Neural crest cell (in vitro differentiated cells): ENCODE data around the gene GEMIN2. TPM values are rescaled to one million over a fixed set of nuclear protein-coding genes. Genes with fewer than 3 reads are reported as not detected.
A peak's percentile ranks its signal among the peaks of the same experiment; 100 is the strongest.
"Not testable (repeated sequence)": the region's sequence is repeated elsewhere in the genome, so short reads cannot be mapped to it uniquely, and the experiment has no call there.

Experiments used
- DNase-seq: peaks from one replicate; pipeline ENCODE4 v3.0.0; 2021; ENCODE audit warnings: low read depth, mixed read lengths, low spot score
- H3K27ac Mint-ChIP-seq: one replicate; pipeline ENCODE4 v1.8.0; 2021; ENCODE audit warnings: mild to moderate bottlenecking, mixed read lengths; ENCODE audit not compliant: unreplicated experiment
- H3K27me3 Mint-ChIP-seq: 2 replicates; pipeline ENCODE4 v1.8.0; 2021; ENCODE audit warnings: low read depth, mild to moderate bottlenecking, mixed read lengths
- H3K36me3 Mint-ChIP-seq: 2 replicates; pipeline ENCODE4 v1.8.0; 2021; ENCODE audit warnings: low read depth, mild to moderate bottlenecking, mixed read lengths
- H3K4me1 Mint-ChIP-seq: 2 replicates; pipeline ENCODE4 v1.8.0; 2021; ENCODE audit warnings: mixed read lengths
- H3K4me3 Mint-ChIP-seq: one replicate; pipeline ENCODE4 v1.8.0; 2021; ENCODE audit warnings: mild to moderate bottlenecking, mixed read lengths
- H3K9me3 Mint-ChIP-seq: 2 replicates; pipeline ENCODE4 v1.8.0; 2021; ENCODE audit warnings: mixed read lengths
- CTCF ChIP-seq: fragments of 200-600 bp; sonication (generic); conservative IDR thresholded peaks from 2 replicates; pipeline ENCODE4 v1.5.0; 2021; ENCODE audit warnings: antibody characterized with exemption, mild to moderate bottlenecking
- total RNA-seq: library from RNA; stranded (reverse); gene quantifications from 2 replicates; pipeline ENCODE4 v1.2.1, GENCODE V29; 2021

Gene GEMIN2
- total RNA-seq, 1 donor from 2014 or later = 37.9 TPM

GRCh38 chr14:39145266-39145966, 31.3 kb downstream of the GEMIN2 start:
- peaks cover 3% of the 10 kb centered on the region for H3K9me3 Mint-ChIP-seq
- no peak overlapping the region for H3K27ac Mint-ChIP-seq
- peaks cover 18% of the 10 kb centered on the region for H3K36me3 Mint-ChIP-seq
- no peaks in the 10 kb centered on the region for H3K4me1 Mint-ChIP-seq
- no peak overlapping the region for H3K4me3 Mint-ChIP-seq
- H3K27me3 Mint-ChIP-seq = no peaks in the 10 kb centered on the region
- no peak for DNase-seq
- no peak for TF ChIP-seq CTCF

DNA sequence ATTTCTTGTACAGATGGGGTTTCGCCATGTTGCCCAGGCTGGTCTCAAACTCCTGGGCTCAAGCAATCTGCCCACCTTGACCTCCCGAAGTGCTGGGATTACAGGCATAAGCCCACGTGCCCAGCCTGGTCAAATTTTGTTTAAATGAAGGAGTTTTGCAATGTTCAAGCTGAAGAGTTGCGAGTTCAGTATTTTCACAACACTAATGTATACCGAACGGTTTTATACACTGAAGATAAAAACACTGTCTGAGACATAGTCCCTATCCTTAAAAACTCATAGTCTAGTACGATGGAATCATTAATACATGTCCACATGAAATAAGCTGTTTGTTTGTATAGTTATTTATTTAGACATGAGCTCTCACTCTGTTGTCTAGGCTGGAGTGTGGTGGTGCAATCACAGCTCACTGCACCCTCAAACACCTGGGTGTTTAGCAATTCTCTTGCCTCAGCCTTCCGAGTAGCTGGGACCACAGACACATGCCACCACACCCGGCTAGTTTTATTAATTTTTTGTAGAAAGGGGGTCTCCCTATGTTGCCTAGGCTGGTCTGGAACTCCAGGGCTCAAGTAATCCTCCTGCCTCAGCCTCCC, 40.6 kb downstream of the GEMIN2 start:
- H3K4me1 Mint-ChIP-seq = no peaks in the 10 kb centered on the region
- no peak overlapping the region for H3K27ac Mint-ChIP-seq
- H3K36me3 Mint-ChIP-seq = no peaks in the 10 kb centered on the region
- no peak for TF ChIP-seq CTCF
- no peaks in the 10 kb centered on the region for H3K9me3 Mint-ChIP-seq
- no peaks in the 10 kb centered on the region for H3K27me3 Mint-ChIP-seq
- no peak overlapping the region for H3K4me3 Mint-ChIP-seq
- no peak for DNase-seq

DNA sequence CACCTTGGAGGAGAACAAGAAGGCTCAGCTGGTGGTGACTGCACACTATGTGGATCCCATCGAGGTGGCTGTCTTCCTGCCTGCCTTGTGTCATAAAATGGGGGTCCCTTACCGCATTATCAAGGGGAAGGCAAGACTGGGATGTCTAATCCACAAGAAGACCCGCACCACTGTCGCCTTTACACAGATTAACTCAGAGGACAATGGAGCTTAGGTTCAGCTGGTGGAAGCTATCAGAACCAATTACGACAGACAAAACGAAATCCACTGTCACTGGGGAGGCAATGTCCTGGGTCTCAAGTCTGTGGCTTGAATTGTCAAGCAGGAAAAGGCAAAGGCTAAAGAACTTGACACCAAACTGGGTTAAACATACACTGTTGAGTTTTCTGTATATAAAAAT, 43.4 kb downstream of the GEMIN2 start:
- no peaks in the 10 kb centered on the region for H3K27me3 Mint-ChIP-seq
- no peak overlapping the region for H3K27ac Mint-ChIP-seq
- no peaks in the 10 kb centered on the region for H3K4me1 Mint-ChIP-seq
- H3K36me3 Mint-ChIP-seq = peaks cover 5% of the 10 kb centered on the region
- H3K9me3 Mint-ChIP-seq = no peaks in the 10 kb centered on the region
- no peak for DNase-seq
- no peak overlapping the region for H3K4me3 Mint-ChIP-seq
- TF ChIP-seq CTCF = no peak

GRCh38 chr14:39158222-39158858, 44.2 kb downstream of the GEMIN2 start:
- no peak for DNase-seq
- peaks cover 6% of the 10 kb centered on the region for H3K36me3 Mint-ChIP-seq
- no peaks in the 10 kb centered on the region for H3K9me3 Mint-ChIP-seq
- H3K27me3 Mint-ChIP-seq = no peaks in the 10 kb centered on the region
- TF ChIP-seq CTCF = no peak
- H3K27ac Mint-ChIP-seq = no peak overlapping the region
- no peaks in the 10 kb centered on the region for H3K4me1 Mint-ChIP-seq
- no peak overlapping the region for H3K4me3 Mint-ChIP-seq

DNA sequence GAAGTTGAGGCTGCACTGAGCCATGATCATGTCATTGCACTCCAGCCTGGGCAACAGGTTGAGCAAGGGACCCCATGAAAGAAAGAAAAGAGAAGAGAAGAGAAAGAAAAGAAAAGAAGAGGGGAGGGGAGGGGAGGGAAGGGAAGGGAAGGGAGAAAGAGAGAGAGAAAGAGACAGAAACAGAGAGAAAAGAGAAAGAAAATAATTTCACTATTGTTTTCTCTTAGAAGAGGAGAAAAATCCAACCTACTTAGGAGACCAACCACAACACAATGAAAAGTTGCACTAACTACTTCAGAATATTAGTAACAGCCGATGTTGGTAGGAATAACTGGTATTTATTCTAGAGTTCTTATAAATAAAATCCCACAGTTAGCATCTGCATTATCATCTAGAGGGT, 46.4 kb downstream of the GEMIN2 start:
- Mint-ChIP-seq H3K27me3 (no peaks in the 10 kb centered on the region), H3K4me1 (no peaks in the 10 kb centered on the region), H3K36me3 (peaks cover 6% of the 10 kb centered on the region), H3K27ac (no peak overlapping the region), H3K9me3 (no peaks in the 10 kb centered on the region), H3K4me3 (no peak overlapping the region)
- DNase-seq = no peak
- TF ChIP-seq CTCF = no peak

GRCh38 chr14:39167797-39168320, 53.7 kb downstream of the GEMIN2 start:
- Mint-ChIP-seq H3K4me3 (peak overlapping the region; percentile 95), H3K4me1 (peaks cover 28% of the 10 kb centered on the region)
- H3K36me3 Mint-ChIP-seq, H3K27me3 Mint-ChIP-seq, DNase-seq, H3K27ac Mint-ChIP-seq, H3K9me3 Mint-ChIP-seq: not testable (repeated sequence)
